A549 (cell line): Measurements from ENCODE around the gene ERGIC1. TPM values are rescaled to one million over a fixed set of nuclear protein-coding genes. Genes with fewer than 3 reads are reported as not detected.

Source experiments
- ATOH8 ChIP-seq: fragments of 250-450 bp; sonication (Bioruptor Pico); IDR thresholded peaks from 2 replicates; pipeline ENCODE4 v1.5.0; 2020; ENCODE audit warnings: low read depth, mild to moderate bottlenecking, moderate library complexity
- BCL3 ChIP-seq: fragments of >200 bp; sonication (Bioruptor Twin); formaldehyde crosslinking; IDR thresholded peaks from 3 replicates; pipeline ENCODE4 v1.6.1; 2016
- BHLHE40 ChIP-seq: IDR thresholded peaks from 2 replicates; pipeline ENCODE4 v1.6.1; 2012; ENCODE audit warnings: low read depth, low read length, inconsistent platforms
- CBX8 ChIP-seq: fragments of 200-600 bp; sonication (generic); IDR thresholded peaks from 2 replicates; pipeline ENCODE4 v1.6.1; 2016
- CEBPB ChIP-seq, 2 experiments: fragments of >200 bp in 1 of 2; sonication (Bioruptor Twin) in 1 of 2; formaldehyde crosslinking in 1 of 2; IDR thresholded peaks; 2 replicates each; pipeline ENCODE4 v1.6.1; 2012 to 2016
- CHD2 ChIP-seq: fragments of 150-350 bp; IDR thresholded peaks from 2 replicates; pipeline ENCODE4 v1.6.1; 2014; ENCODE audit warnings: low read length; ENCODE audit not compliant: partially characterized antibody
- CTCF ChIP-seq: fragments of >200 bp; sonication (Bioruptor Twin); formaldehyde crosslinking; IDR thresholded peaks from 3 replicates; pipeline ENCODE4 v1.5.1; 2016
- E2F6 ChIP-seq: IDR thresholded peaks from 2 replicates; pipeline ENCODE4 v1.6.1; 2012; ENCODE audit warnings: low read depth, borderline replicate concordance
- EHF ChIP-seq: fragments of 250-450 bp; sonication (Bioruptor Pico); IDR thresholded peaks from 2 replicates; pipeline ENCODE4 v1.5.0; 2020; ENCODE audit warnings: mild to moderate bottlenecking
- EHMT2 ChIP-seq: fragments of 200-600 bp; sonication (generic); IDR thresholded peaks from 2 replicates; pipeline ENCODE4 v1.6.1; 2016; ENCODE audit warnings: antibody characterized with exemption, low read depth, mild to moderate bottlenecking, moderate library complexity
- ELK1 ChIP-seq: fragments of 150-350 bp; IDR thresholded peaks from 2 replicates; pipeline ENCODE4 v1.6.1; 2014; ENCODE audit warnings: low read depth, mild to moderate bottlenecking, low read length
- EP300 ChIP-seq, 2 experiments: fragments of >200 bp; sonication (Bioruptor Twin); formaldehyde crosslinking; IDR thresholded peaks; 2 replicates in 1 of 2; 3 replicates in 1 of 2; pipeline ENCODE4 v1.6.1; 2016 to 2017
- ESRRA ChIP-seq: fragments of 150-350 bp; IDR thresholded peaks from 2 replicates; pipeline ENCODE4 v1.6.1; 2014; ENCODE audit warnings: mild to moderate bottlenecking, low read length, borderline replicate concordance
- FOSB ChIP-seq: fragments of 250-450 bp; sonication (Bioruptor Pico); IDR thresholded peaks from 2 replicates; pipeline ENCODE4 v1.5.0; 2020; ENCODE audit warnings: mild to moderate bottlenecking, moderate library complexity
- FOXS1 ChIP-seq: fragments of 250-450 bp; sonication (Bioruptor Pico); IDR thresholded peaks from 2 replicates; pipeline ENCODE4 v1.5.0; 2020; ENCODE audit warnings: mild to moderate bottlenecking, moderate library complexity
- HDAC2 ChIP-seq: fragments of 200-600 bp; sonication (generic); IDR thresholded peaks from 2 replicates; pipeline ENCODE4 v1.6.1; 2016
- HES2 ChIP-seq: fragments of >200 bp; sonication (Bioruptor Twin); formaldehyde crosslinking; IDR thresholded peaks from 2 replicates; pipeline ENCODE4 v1.6.1; 2016
- HOXA7 ChIP-seq: fragments of 250-450 bp; sonication (Bioruptor Pico); IDR thresholded peaks from 2 replicates; pipeline ENCODE4 v1.5.0; 2020; ENCODE audit warnings: mild to moderate bottlenecking, moderate library complexity
- HOXB13 ChIP-seq: fragments of 250-450 bp; sonication (Bioruptor Pico); IDR thresholded peaks from 2 replicates; pipeline ENCODE4 v1.5.0; 2020; ENCODE audit warnings: low read depth, mild to moderate bottlenecking, moderate library complexity
- JUNB ChIP-seq: fragments of >200 bp; sonication (Bioruptor Twin); formaldehyde crosslinking; IDR thresholded peaks from 2 replicates; pipeline ENCODE4 v1.6.1; 2016
- KDM1A ChIP-seq: fragments of 200-600 bp; sonication (generic); IDR thresholded peaks from 2 replicates; pipeline ENCODE4 v1.6.1; 2016; ENCODE audit warnings: low read depth, mild to moderate bottlenecking
- MAX ChIP-seq: IDR thresholded peaks from 2 replicates; pipeline ENCODE4 v1.6.1; 2012
- MAZ ChIP-seq: fragments of 150-350 bp; IDR thresholded peaks from 2 replicates; pipeline ENCODE4 v1.6.1; 2014; ENCODE audit warnings: antibody characterized with exemption, low read depth, low read length, borderline replicate concordance
- MYC ChIP-seq: IDR thresholded peaks from 2 replicates; pipeline ENCODE4 v1.6.1; 2012; ENCODE audit warnings: mild to moderate bottlenecking, inconsistent platforms, low read length, improper control_type of control experiment, borderline replicate concordance
- NFE2L2 ChIP-seq: fragments of 150-350 bp; conservative IDR thresholded peaks from 2 replicates; pipeline ENCODE4 v1.6.1; 2014; ENCODE audit warnings: low read length
- NPAS2 ChIP-seq: fragments of 250-450 bp; sonication (Bioruptor Pico); IDR thresholded peaks from 2 replicates; pipeline ENCODE4 v1.8.0; 2022; ENCODE audit warnings: mild to moderate bottlenecking, moderate library complexity, borderline replicate concordance
- PBX3 ChIP-seq: IDR thresholded peaks from 2 replicates; pipeline ENCODE4 v1.6.1; 2012
- PHF8 ChIP-seq: fragments of 200-600 bp; sonication (generic); IDR thresholded peaks from 2 replicates; pipeline ENCODE4 v1.6.1; 2016; ENCODE audit warnings: low read depth, mild to moderate bottlenecking, antibody characterized with exemption, moderate library complexity, borderline replicate concordance
- POLR2A ChIP-seq: IDR thresholded peaks from 2 replicates; pipeline ENCODE4 v1.6.1; 2012; ENCODE audit warnings: mild to moderate bottlenecking, low read length
- RARB ChIP-seq: fragments of 250-450 bp; sonication (Bioruptor Pico); IDR thresholded peaks from 2 replicates; pipeline ENCODE4 v1.8.0; 2021; ENCODE audit warnings: mild to moderate bottlenecking, moderate library complexity
- RCOR1 ChIP-seq: fragments of 150-350 bp; IDR thresholded peaks from 2 replicates; pipeline ENCODE4 v1.6.1; 2014; ENCODE audit warnings: antibody characterized with exemption, low read length, low read depth
- RFX5 ChIP-seq: fragments of 450-650 bp; IDR thresholded peaks from 2 replicates; pipeline ENCODE4 v1.7.1; 2014; ENCODE audit warnings: antibody characterized with exemption, mild to moderate bottlenecking, moderate library complexity
- RNF2 ChIP-seq: fragments of 200-600 bp; sonication (generic); IDR thresholded peaks from 2 replicates; pipeline ENCODE4 v1.6.1; 2016; ENCODE audit warnings: low read depth, mild to moderate bottlenecking, antibody characterized with exemption, moderate library complexity, borderline replicate concordance
- SMC3 ChIP-seq: fragments of >200 bp; sonication (Bioruptor Twin); formaldehyde crosslinking; IDR thresholded peaks from 3 replicates; pipeline ENCODE4 v1.6.1; 2018; ENCODE audit warnings: inconsistent platforms
- TP53 ChIP-seq: fragments of 250-450 bp; sonication (Bioruptor Pico); IDR thresholded peaks from 2 replicates; pipeline ENCODE4 v1.5.0; 2021; ENCODE audit warnings: mild to moderate bottlenecking, moderate library complexity
- ZNF302 ChIP-seq: fragments of 250-450 bp; sonication (Bioruptor Pico); IDR thresholded peaks from 2 replicates; pipeline ENCODE4 v1.9.0; 2021; ENCODE audit warnings: inconsistent platforms, mild to moderate bottlenecking, moderate library complexity
- ZSCAN20 ChIP-seq: fragments of 250-450 bp; sonication (Bioruptor Pico); IDR thresholded peaks from 2 replicates; pipeline ENCODE4 v1.8.0; 2022; ENCODE audit warnings: mild to moderate bottlenecking, moderate library complexity
- polyA plus RNA-seq, 4 experiments: library from polyadenylated mRNA; depleted of rRNA in 3 of 4; stranded (reverse); fragments of >200 nt; fragmentation: RNase III in 1 of 4; extraction: RNeasy Plus Mini Kit Qiagen cat#74134 plus additional on column Dnase treatment in 1 of 4; gene quantifications; 2 replicates in 3 of 4; 3 replicates in 1 of 4; pipeline ENCODE4 v1.2.3, GENCODE V29; 2011 to 2017

Gene ERGIC1
- polyA plus RNA-seq, 2 of the 4 experiments (the other 2 are of a cell fraction) = 176 to 304 TPM

- TF ChIP-seq ELK1 = no peak
- peak; percentile 81; the same call in 1 of the 2 replicates for TF ChIP-seq MAZ
- TF ChIP-seq EHF = no peak
- peak; percentile 50 to 74; a peak in 3 of 4 replicates for TF ChIP-seq CEBPB (IDR thresholded peaks at IDR 0.05)
- TF ChIP-seq CTCF = no peak
- no peak for TF ChIP-seq NPAS2 (CRISPR knock-in tag)
- TF ChIP-seq EP300 (IDR thresholded peaks at IDR 0.05) = peak; percentile 99 to 100
- peak; percentile 37 for TF ChIP-seq SMC3
- TF ChIP-seq POLR2A = no peak
- no peak for TF ChIP-seq HDAC2
- TF ChIP-seq NFE2L2 = no peak
- no peak for TF ChIP-seq CHD2
- TF ChIP-seq KDM1A = no peak
- no peak for TF ChIP-seq CBX8
- peak; percentile 81 for TF ChIP-seq PBX3
- no peak; the same call in 1 of the 2 replicates for TF ChIP-seq HOXB13 (CRISPR knock-in tag)
- TF ChIP-seq BHLHE40 = no peak
- 0 out of 2 replicates have a peak, but pooled peaks have one; percentile 21 for TF ChIP-seq TP53 (CRISPR knock-in tag)
- TF ChIP-seq E2F6 = no peak
- TF ChIP-seq ESRRA = no peak
- TF ChIP-seq BCL3 = peak; percentile 89; the same call in 1 of the 3 replicates
- no peak for TF ChIP-seq RFX5
- TF ChIP-seq FOSB (CRISPR knock-in tag) = peak; percentile 45; the same call in 1 of the 2 replicates
- 0 out of 2 replicates have a peak, but pooled peaks have one; percentile 50 for TF ChIP-seq ZSCAN20 (CRISPR knock-in tag)
- peak; percentile 78; the same call in 1 of the 2 replicates for TF ChIP-seq MYC
- peak; percentile 81 for TF ChIP-seq MAX
- no peak for TF ChIP-seq ZNF302 (CRISPR knock-in tag)
- TF ChIP-seq JUNB = peak; percentile 96
- TF ChIP-seq FOXS1 (CRISPR knock-in tag) = peak; percentile 66; the same call in 1 of the 2 replicates
- no peak for TF ChIP-seq EHMT2
- TF ChIP-seq HES2 = no peak
- TF ChIP-seq PHF8 = no peak
- TF ChIP-seq RNF2 = no peak
- peak; percentile 94 for TF ChIP-seq RARB
- no peak; the same call in 1 of the 2 replicates for TF ChIP-seq ATOH8
- TF ChIP-seq HOXA7 = peak; percentile 38; the same call in 1 of the 2 replicates
- TF ChIP-seq RCOR1 = no peak
Measured at GRCh38 chr5:172897481-172898217, 63.6 kb downstream of the ERGIC1 start (continued).
